ENCODE measurements around the gene SPNS1.

- TF ChIP-seq CEBPB (IDR thresholded peaks at IDR 0.05) (no peak), CTCF (IDR thresholded peaks at IDR 0.05) (no peak), MYC (IDR thresholded peaks at IDR 0.05; ENCODE audit: borderline replicate concordance, low read length) (no peak), POLR2A (IDR thresholded peaks at IDR 0.05; ENCODE audit: low read length) (no peak), SMC3 (IDR thresholded peaks at IDR 0.05) (no peak), NFE2L2 (conservative IDR thresholded peaks at IDR 0.05; ENCODE audit: low read length) (no peak), REST (IDR thresholded peaks at IDR 0.05) (no peak)
Measured at GRCh38 chr16:28998837-28999236, 24.3 kb downstream of the SPNS1 start.

Data from A549 (cell line).